ENCODE measurements around the gene INTS14. TPM values are rescaled to one million over a fixed set of nuclear protein-coding genes. Genes with fewer than 3 reads are reported as not detected.

INTS14 gene
- total and polyA plus RNA-seq, 9 of the 15 experiments (the other 6 are each of a cell fraction or from before 2014, with no cell fraction given), result 30.5 to 92.4 (median 46.5) TPM

DNA sequence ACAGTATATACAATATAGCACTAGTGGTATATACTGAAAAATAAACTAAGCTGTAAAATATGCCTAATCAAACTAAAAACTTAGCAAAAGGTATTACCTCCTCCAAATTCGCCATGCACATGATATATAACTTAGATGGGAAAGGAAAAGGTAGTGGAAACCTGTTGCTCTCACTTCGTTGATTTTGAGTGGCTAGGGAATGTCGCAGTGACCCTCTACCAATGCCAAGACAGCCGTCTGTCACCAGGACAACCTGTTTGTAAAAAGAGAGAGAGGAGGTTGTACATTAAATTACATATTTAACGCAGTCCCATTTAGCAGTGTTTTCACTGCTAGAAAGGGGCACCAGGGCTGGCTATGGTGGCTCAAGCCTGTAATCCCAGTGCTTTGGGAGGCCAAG is 11.3 kb downstream of the INTS14 start:
- no peaks in the 10 kb centered on the region for H3K9me1 ChIP-seq (ENCODE audit: control insufficient read depth, insufficient read depth, low read length)
- no peak overlapping the region for H3K4me3 ChIP-seq
- WGBS (ENCODE audit: insufficient coverage, low coverage, missing lambda C conversion rate), result 97% methylated on average over 5 of the region's 5 CpGs
- ATAC-seq, result no peak
- FAIRE-seq, result no peak
- H2AFZ ChIP-seq (ENCODE audit: low read depth, low read length), result no peak overlapping the region
- intact Hi-C loops (cut with micrococcal nuclease), result no loop called here
- POLR2A ChIA-PET, result interaction anchor here (1.0 kb wide), 1 partner anchor 192 kb away, joined by 3 read pairs; the partner anchor contains the start of gene DENND4A
- H3K79me2 ChIP-seq (ENCODE audit: control insufficient read depth, insufficient read depth, low read length), result no peaks in the 10 kb centered on the region
- no peaks in the 10 kb centered on the region for H3K9me3 ChIP-seq (replicated peaks; ENCODE audit: control insufficient read depth, insufficient read depth, low read depth, low read length)
- BruUV-seq (replicated peaks), result no TSS peak
- CTCF ChIA-PET (ENCODE audit: low intra/inter-chr PET ratio), result no interaction called here
- no peak overlapping the region for H3K4me2 ChIP-seq (ENCODE audit: insufficient read depth, low read length)
- H3K4me1 ChIP-seq (replicated peaks in 1 of 2; ENCODE audit: control insufficient read depth in 2 of 2, insufficient read depth in 2 of 2, low read length in 2 of 2), result no peaks in the 10 kb centered on the region; a peak in 1 of 5 replicates
- H3K27ac ChIP-seq (ENCODE audit: extremely low read depth, low read depth, low read length), result no peak overlapping the region
- H3K9ac ChIP-seq (ENCODE audit: insufficient read depth in 1 of 2, low read depth in 2 of 2, low read length in 2 of 2), result no peak overlapping the region
- in situ Hi-C loops (cut with MboI), result no loop called here
- H3K27me3 ChIP-seq (ENCODE audit: control insufficient read depth in 2 of 2, insufficient read depth in 2 of 2, low read length in 2 of 2), result no peaks in the 10 kb centered on the region
- DNase-seq (ENCODE audit: extremely low read depth in 1 of 4, low spot score in 3 of 4), result no peak
- peaks cover 78% of the 10 kb centered on the region for H3K36me3 ChIP-seq (ENCODE audit: control insufficient read depth, insufficient read depth, low read length)
- H4K20me1 ChIP-seq (replicated peaks; ENCODE audit: control insufficient read depth, insufficient read depth, low read length), result no peaks in the 10 kb centered on the region
- TF ChIP-seq, protein P1, sequence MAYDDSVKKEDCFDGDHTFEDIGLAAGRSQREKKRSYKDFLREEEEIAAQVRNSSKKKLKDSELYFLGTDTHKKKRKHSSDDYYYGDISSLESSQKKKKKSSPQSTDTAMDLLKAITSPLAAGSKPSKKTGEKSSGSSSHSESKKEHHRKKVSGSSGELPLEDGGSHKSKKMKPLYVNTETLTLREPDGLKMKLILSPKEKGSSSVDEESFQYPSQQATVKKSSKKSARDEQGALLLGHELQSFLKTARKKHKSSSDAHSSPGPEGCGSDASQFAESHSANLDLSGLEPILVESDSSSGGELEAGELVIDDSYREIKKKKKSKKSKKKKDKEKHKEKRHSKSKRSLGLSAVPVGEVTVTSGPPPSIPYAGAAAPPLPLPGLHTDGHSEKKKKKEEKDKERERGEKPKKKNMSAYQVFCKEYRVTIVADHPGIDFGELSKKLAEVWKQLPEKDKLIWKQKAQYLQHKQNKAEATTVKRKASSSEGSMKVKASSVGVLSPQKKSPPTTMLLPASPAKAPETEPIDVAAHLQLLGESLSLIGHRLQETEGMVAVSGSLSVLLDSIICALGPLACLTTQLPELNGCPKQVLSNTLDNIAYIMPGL (CRISPR knock-in tag; IDR thresholded peaks at IDR 0.05), result no peak
- TF ChIP-seq ATF1 (CRISPR knock-in tag; IDR thresholded peaks at IDR 0.05) (no peak), ATF1 (tag; IDR thresholded peaks at IDR 0.05) (no peak), ZNF217 (CRISPR knock-in tag; IDR thresholded peaks at IDR 0.05) (no peak), TSHZ1 (CRISPR knock-in tag; IDR thresholded peaks at IDR 0.05) (no peak), EWSR1 (IDR thresholded peaks at IDR 0.05; ENCODE audit: borderline replicate concordance, low read depth, partially characterized antibody) (no peak), MECOM (CRISPR knock-in tag; IDR thresholded peaks at IDR 0.05) (no peak), THRA (IDR thresholded peaks at IDR 0.05) (no peak), ZNF224 (CRISPR knock-in tag; IDR thresholded peaks at IDR 0.05) (no peak), PPARD (CRISPR knock-in tag; IDR thresholded peaks at IDR 0.05) (no peak), ZNF124 (CRISPR knock-in tag; IDR thresholded peaks at IDR 0.05) (no peak), PHF21A (IDR thresholded peaks at IDR 0.05; ENCODE audit: borderline replicate concordance, low read depth) (no peak), RCOR1 (IDR thresholded peaks at IDR 0.05; ENCODE audit: borderline replicate concordance in 1 of 2, low read depth in 2 of 2, low read length in 2 of 2) (no peak)
- TF ChIP-seq, protein P2, sequence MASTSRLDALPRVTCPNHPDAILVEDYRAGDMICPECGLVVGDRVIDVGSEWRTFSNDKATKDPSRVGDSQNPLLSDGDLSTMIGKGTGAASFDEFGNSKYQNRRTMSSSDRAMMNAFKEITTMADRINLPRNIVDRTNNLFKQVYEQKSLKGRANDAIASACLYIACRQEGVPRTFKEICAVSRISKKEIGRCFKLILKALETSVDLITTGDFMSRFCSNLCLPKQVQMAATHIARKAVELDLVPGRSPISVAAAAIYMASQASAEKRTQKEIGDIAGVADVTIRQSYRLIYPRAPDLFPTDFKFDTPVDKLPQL (IDR thresholded peaks at IDR 0.05; ENCODE audit: extremely low read depth, insufficient read length), result no peak
- TF ChIP-seq, protein P3, sequence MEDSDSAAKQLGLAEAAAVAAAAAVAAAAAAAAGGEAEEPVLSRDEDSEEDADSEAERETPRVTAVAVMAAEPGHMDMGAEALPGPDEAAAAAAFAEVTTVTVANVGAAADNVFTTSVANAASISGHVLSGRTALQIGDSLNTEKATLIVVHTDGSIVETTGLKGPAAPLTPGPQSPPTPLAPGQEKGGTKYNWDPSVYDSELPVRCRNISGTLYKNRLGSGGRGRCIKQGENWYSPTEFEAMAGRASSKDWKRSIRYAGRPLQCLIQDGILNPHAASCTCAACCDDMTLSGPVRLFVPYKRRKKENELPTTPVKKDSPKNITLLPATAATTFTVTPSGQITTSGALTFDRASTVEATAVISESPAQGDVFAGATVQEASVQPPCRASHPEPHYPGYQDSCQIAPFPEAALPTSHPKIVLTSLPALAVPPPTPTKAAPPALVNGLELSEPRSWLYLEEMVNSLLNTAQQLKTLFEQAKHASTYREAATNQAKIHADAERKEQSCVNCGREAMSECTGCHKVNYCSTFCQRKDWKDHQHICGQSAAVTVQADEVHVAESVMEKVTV (CRISPR knock-in tag; IDR thresholded peaks at IDR 0.05), result no peak
